ENCODE measurements around the gene ZNF438. TPM values are rescaled to one million over a fixed set of nuclear protein-coding genes. Genes with fewer than 3 reads are reported as not detected.

Gene ZNF438
- total and polyA plus RNA-seq, 2 of the 8 experiments (the other 6 are each of a cell fraction or from before 2014, with no cell fraction given), result 0.95 to 1.7 TPM

- Histone ChIP-seq H3K79me2 (ENCODE audit: control insufficient read depth in 1 of 2, insufficient read depth in 2 of 2, low read length in 2 of 2) (no peaks in the 10 kb centered on the region), H3K23ac (ENCODE audit: insufficient read length) (no peak overlapping the region), H2BK20ac (ENCODE audit: low read length) (no peak overlapping the region), H3K27me3 (replicated peaks in 1 of 4; ENCODE audit: control insufficient read depth in 3 of 4, extremely low read depth in 1 of 4, insufficient read depth in 3 of 4, low read length in 3 of 4) (no peaks in the 10 kb centered on the region), H2BK15ac (ENCODE audit: low read length) (no peak overlapping the region), H2AFZ (ENCODE audit: low read length) (no peak overlapping the region), H3K14ac (ENCODE audit: insufficient read length) (no peak overlapping the region), H3K9me3 (ENCODE audit: insufficient read depth in 2 of 2, low read depth in 1 of 2, low read length in 1 of 2) (no peaks in the 10 kb centered on the region), H3K4me1 (replicated peaks in 1 of 4; ENCODE audit: control insufficient read depth in 3 of 4, insufficient read depth in 4 of 4, low read length in 3 of 4) (no peaks in the 10 kb centered on the region), H2BK12ac (ENCODE audit: low read depth, low read length) (no peak overlapping the region), H3K4ac (replicated peaks; ENCODE audit: insufficient read length, low read depth, low read length) (no peak overlapping the region), H3K36me3 (ENCODE audit: control insufficient read depth in 2 of 4, insufficient read depth in 4 of 4, low read length in 3 of 4) (no peaks in the 10 kb centered on the region), H3K56ac (replicated peaks; ENCODE audit: insufficient read length, low read depth, low read length) (no peak overlapping the region), H3K9ac (replicated peaks in 1 of 4; ENCODE audit: extremely low read depth in 1 of 4, low read depth in 3 of 4, low read length in 3 of 4) (no peak overlapping the region), H3K18ac (ENCODE audit: extremely low read depth, low read length) (no peak overlapping the region), H3K4me2 (ENCODE audit: insufficient read depth in 1 of 2, low read depth in 2 of 2, low read length in 2 of 2) (no peak overlapping the region), H4K8ac (ENCODE audit: extremely low read depth, insufficient read depth, low read length) (no peak overlapping the region), H4K91ac (replicated peaks; ENCODE audit: insufficient read length, low read length) (no peak overlapping the region), H2BK120ac (replicated peaks; ENCODE audit: low read depth, low read length) (no peak overlapping the region), H3K23me2 (ENCODE audit: low read depth, low read length) (no peaks in the 10 kb centered on the region), H4K20me1 (replicated peaks in 1 of 2; ENCODE audit: control insufficient read depth in 1 of 2, insufficient read depth in 2 of 2, low read length in 2 of 2) (no peaks in the 10 kb centered on the region), H3K79me1 (ENCODE audit: low read depth, low read length) (no peaks in the 10 kb centered on the region), H3K27ac (ENCODE audit: low read depth, low read length) (no peak overlapping the region), H3K4me3 (ENCODE audit: extremely low read depth in 1 of 4, insufficient read depth in 2 of 4, low read depth in 3 of 4, low read length in 4 of 4) (no peak overlapping the region), H2BK5ac (ENCODE audit: low read depth, low read length) (no peak overlapping the region), H4K5ac (ENCODE audit: insufficient read length, low read depth, low read length) (no peak overlapping the region), H2AK5ac (ENCODE audit: low read depth, low read length) (no peak overlapping the region)
- FAIRE-seq, result no peak
- ChIA-PET CTCF (ENCODE audit: partially characterized antibody) (interaction anchor here (1.1 kb wide), 1 partner anchor 223 kb away, joined by 3 read pairs; no protein-coding TSS in a partner anchor), POLR2A (ENCODE audit: partially characterized antibody) (no interaction called here)
- WGBS, 2 experiments (ENCODE audit: extremely low coverage in 1 of 2, insufficient coverage in 1 of 2, insufficient read length in 1 of 2, insufficient replicate concordance in 2 of 2, low coverage in 1 of 2, low lambda C conversion rate in 2 of 2, missing lambda C conversion rate in 1 of 2), result 95% methylated on average over 1 of the region's 1 CpG; no CpG with 5 or more reads in 1 of the 2 experiments
- no peak for DNase-seq (ENCODE audit: low read depth in 1 of 2, low spot score in 2 of 2)
- TF ChIP-seq YY1 (IDR thresholded peaks at IDR 0.05; ENCODE audit: low read depth, low read length) (no peak), CEBPB (IDR thresholded peaks at IDR 0.05; ENCODE audit: low read depth, low read length) (no peak), ZNF274 (IDR thresholded peaks at IDR 0.05; ENCODE audit: borderline replicate concordance, extremely low read depth, low read length) (no peak), EGR1 (IDR thresholded peaks at IDR 0.05; ENCODE audit: borderline replicate concordance, low read depth, low read length) (no peak)
Measured at GRCh38 chr10:30893208-30893607, 138.5 kb downstream of the ZNF438 start.
